Activated CD4-positive, CD25-positive, alpha-beta regulatory T cell treated with anti-CD3 and anti-CD28 coated beads, Interleukin-2, amount 50 U/mL, for 16 hours (primary cell): ENCODE results near the gene SSTR5.

Source experiments
- DNase-seq: peaks from one replicate; pipeline ENCODE4 v3.0.0-alpha.2; 2020; ENCODE audit warnings: low read depth, low spot score

The SSTR5 gene

DNA sequence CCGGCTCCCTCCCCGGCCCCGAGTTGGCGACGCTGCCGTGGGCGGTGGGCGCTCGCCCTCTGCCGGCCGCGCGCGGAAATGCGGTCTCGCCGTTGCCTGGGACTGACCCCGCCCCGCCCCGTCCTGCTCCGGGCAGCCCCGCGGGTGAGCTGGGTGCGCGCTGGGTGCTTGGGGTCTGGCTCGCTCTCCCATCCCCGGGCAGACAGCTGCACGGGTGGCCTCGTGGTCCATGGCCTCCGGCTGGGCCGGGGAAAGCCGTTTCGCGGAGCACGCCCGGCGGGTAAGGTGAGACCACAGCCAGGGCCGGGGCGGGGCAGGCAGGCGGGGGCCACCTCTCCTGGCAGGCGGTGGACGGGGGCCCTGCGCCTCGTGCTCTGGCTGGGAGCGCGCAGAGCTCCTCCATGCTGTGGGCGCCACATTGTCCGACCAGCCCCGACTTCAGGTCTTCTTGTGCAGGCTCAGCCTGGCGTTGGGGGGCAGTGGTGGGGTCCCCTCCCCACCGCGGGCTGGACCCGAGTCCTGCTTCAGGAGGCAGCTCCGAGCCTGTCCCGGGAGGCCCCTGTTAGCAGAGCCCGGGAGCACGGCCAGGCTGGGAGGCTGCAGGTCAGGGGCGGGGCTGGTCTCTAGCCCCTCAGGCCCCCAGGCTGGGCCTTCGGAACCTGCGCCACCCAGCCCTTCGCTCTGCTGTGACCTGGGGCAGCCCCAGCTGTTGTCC lies 30.5 kb downstream of the SSTR5 start:
- DNase-seq, result peak; percentile 39

GRCh38 chr16:1103636-1103980 lies 31.1 kb downstream of the SSTR5 start:
- no peak for DNase-seq

DNA sequence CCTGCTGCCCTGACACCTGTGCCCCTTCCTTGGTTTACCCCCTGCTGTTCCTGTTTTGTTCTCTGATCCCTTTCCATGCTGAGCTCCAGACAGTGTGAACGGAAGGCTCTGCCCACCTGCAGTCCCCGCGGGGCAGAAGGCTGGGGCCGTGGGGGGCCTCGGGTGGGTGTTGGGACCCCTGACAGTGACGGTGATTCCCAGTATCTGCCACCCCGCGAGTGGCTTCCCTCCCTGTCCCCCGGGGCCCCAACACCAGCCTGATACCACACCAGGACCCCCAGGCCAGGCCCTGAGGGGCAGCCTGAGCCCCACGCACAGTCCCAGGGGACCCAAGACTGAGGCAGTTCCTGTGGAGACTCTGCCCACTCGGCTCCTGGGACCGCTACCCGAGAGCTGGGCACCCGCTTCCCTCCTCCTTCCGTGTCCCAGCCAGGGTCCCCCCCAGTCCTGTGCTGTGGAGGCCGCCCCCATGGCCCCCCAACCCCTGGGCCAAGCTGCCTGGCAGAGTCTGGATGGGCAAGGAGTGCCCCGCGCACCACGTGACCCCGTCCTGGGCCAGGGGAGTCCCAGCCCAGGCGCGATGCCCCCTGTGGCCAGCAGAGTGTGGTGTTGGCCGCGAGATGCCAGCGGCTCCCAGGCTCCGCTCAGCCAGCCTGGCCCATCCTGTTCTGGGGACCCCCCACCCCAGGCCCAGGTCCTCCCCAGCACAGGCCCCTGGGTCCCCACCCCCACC lies 33.5 kb downstream of the SSTR5 start:
- no peak for DNase-seq

DNA sequence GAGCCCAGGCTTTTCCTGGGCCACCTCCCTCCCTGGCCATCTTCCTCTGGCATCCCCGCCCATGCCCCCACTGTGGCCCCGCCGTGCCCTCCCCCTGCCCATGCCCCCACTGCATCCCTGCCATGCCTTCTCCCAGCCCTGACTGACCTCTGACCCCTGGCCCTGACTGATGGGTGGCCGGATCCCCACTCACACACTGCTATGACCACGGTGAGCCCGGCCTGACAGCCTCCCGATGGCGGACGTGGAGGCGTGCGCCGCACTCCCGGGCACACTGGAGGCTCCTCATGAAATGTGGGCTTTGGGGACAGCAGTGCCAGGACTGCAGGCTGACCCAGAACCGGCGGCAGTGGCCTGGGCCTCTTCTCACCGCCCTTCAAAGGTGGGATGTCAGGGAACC lies 34.1 kb downstream of the SSTR5 start:
- no peak for DNase-seq

- no peak for DNase-seq
Observed at GRCh38 chr16:1107141-1107540, 34.6 kb downstream of the SSTR5 start.

DNA sequence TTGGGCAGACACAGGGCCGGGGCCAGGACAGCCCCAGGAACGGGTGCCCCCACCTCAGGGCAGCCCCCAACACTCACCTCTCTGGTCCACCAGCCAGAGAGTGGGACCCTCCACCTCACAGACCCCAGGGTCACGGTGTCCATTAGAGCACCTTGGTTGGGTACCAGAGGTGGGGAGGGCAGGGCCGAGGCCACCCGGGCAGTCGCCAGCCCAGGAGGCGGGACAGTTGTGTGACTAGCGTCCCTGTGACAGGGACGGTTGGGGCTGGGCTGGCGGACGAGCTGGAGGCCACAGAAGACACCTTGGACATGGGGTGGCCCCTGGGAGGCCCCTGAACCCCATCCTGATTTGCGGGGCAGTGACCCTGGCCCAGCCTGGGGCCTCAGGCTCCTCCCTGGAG lies 35.2 kb downstream of the SSTR5 start:
- DNase-seq, result no peak

DNA sequence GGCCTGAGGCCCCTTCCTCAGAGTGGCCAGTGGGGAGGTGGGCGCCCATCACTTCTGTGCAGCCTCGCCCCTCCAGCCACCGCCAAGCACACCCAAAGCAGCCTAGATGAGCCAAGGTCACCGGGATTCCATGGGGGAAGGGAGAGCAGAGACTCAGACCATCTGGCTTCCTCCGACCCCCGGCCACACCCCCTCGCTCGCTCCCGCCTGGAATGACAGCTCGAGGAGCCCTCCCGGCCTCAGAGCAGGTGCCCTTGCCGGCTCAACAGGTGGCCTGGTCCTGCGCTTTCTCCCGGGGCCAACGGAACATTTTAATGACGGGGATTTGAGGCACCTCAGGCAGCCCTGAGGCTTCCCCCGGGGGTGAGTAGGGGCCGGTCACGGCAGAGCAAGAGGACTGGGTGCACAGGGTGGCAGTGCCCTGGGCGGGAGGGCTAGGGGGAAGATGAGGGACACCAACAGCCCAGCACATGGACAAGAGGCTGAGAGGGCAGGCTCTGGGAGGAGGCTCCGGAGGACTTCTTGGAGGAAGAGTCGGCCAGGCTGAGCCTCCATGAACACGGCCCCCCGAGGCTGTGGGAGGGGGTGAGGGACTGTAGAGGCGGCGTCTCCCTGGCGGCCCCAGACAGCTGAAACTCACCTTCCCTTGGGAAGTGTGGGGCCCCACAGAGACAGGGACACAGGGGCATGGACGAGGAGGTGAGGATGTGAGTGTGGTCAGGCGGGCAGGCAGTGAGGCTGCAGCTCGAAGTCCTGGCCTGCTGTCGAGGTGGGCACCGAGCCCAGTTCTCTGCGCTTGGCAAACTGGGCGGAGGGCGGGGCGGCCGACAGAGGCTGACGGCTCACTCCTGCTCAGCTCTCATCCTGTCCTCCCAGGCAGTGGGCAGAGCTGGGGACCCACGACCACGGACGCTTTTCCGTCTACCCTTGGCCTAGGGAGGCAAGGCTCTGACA lies 36.0 kb downstream of the SSTR5 start:
- no peak for DNase-seq

DNA sequence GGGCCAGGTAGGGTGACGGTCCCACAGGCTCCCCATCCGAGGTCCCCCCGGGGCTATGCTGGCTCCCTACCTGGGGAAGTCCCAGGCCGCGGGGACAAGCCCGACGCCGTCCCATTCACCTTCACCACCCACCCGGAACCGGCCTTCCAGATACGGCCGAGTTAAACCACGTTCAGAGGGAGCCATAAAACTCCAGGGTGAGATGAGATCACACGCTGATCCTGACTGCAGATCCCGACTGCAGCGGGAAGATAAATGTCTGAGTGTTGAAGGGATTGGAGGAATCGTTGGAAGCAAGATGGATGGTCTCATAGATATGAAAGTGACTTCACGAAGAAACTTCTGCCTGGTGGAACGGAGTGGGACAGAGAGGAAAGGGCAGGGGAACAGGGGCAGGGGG lies 37.1 kb downstream of the SSTR5 start:
- DNase-seq, result no peak

DNA sequence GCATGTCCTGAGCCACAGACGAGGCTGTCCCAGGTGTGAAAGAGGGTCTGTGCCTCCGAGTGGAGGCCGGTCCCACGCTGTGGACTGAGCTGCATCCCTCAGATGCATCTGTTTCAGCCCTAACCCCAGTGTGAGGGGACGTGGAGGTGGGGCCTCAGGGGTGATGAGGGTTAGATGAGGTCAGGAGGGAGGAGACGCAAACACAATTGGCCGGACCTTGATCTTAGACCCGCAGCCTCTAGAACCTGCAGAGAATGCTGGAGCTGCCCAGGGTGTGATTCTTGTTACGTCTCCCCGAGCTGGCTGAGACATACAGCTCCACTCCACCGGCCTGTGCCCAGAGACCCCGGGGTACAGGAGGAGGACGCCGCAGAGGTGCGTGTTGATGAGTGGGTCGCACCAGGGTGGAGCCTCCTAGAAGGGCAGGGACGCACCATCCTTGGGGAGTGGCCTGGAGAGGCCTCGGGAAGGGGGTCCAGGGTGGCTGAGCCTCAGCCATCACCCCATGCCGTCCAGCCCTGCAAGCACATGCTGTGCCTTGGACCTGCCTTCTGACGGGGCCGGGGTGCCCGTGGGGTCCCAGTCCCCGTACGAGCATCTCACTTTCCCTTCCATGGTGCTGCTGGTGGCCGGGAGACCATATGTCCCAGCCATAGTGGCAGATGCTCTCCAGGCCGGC lies 40.1 kb downstream of the SSTR5 start:
- no peak for DNase-seq

DNA sequence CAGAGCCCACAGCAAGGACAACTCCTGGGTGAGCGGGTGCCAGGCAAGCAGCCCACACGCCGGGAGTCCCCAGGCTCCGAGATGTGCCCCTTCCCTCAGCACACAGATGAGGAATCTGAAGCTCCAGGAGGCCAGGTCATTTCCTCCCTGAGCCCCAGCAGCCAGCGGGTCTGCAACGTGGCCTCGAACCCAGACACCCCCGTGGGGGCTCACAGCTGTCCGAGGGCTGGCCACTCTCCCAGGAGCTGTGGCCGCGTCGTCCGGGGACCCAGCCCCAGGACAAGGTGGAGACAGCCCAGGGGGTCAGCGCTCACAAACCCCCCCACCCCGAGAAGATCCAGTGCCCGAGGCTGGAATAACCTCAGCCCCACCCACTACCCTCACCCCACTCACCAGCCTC lies 40.9 kb downstream of the SSTR5 start:
- DNase-seq, result no peak

DNA sequence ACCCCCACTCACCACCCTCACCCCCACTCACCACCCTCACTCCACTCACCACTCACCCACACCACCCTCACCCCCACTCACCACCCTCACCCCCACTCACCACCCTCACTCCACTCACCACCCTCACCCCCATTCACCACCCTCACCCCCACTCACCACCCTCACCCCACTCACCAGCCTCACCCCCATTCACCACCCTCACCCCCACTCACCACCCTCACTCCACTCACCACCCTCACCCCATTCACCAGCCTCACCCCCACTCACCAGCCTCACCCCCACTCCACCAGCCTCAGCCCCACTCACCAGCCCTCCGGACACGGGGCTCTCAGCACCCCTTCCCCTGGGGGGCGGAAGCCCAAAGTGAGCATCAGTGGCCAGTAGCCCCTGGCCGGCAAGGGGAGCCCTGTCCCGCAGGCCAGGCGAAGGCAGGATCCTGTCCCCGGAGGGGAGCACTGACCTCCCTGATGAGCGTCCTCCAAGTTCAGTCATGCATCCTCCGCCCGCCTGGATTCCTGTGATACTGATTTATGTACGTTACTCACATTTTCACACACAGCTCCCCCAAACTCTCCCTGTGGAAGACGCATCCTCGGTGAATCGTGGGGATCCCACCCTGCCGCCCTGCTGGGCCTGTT lies 41.5 kb downstream of the SSTR5 start:
- no peak for DNase-seq

- no peak for DNase-seq
Observed at GRCh38 chr16:1116693-1117077, 44.1 kb downstream of the SSTR5 start.

DNA sequence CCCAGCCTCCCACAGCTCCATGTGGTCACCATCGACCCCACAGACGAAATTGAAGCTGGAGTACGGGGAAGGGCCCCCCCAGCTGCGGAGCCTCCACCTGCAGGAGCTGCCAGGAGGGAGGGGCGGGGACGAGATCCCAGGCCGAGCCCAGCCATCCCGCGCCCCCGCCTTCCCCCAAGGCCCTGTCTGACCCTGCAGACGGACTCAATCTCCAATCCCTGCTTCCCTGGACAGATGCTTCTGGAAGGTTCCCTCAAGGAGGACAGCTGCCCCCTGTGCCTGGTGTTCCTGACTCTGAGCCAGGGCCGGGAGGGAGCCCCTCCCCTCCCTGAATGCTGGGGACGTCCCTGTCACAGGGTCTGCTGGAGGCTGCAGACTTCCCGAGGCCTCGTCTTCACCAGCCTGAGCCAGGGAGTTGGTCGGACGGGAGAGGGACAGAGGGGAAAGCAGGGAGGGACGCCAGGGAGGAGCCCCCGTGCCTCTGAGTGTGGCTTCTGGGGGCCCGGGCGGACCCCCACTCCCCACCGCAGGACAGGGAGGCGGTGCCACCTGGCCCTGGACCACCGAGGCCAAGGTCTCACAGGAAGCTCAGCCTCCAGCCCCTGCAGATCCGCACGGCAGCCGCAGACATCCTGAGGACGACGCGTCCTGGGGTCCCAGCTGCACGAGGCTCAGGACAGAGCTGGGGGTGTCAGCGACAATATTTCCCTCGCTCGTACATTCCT lies 44.8 kb downstream of the SSTR5 start:
- no peak for DNase-seq

DNA sequence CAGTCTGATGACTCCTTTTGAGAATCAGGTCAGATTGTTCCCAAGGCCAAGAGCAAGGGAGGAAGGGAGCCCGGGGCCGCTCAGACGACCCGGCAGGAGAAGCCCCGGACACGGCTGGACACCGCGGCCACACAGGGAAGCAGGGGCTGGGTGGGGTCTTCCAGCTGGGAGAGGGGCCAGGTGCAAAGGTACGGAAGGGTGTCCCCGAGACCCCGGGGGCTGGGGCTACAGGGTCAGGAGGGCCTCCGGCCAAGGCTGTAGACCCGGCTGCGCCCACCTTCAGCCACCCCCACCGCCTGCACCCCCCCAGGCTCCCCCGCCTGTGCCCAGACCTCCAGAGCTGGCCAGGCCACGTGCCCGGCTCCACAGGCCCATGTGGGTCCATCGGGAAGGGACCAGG lies 45.4 kb downstream of the SSTR5 start:
- DNase-seq, result no peak

DNA sequence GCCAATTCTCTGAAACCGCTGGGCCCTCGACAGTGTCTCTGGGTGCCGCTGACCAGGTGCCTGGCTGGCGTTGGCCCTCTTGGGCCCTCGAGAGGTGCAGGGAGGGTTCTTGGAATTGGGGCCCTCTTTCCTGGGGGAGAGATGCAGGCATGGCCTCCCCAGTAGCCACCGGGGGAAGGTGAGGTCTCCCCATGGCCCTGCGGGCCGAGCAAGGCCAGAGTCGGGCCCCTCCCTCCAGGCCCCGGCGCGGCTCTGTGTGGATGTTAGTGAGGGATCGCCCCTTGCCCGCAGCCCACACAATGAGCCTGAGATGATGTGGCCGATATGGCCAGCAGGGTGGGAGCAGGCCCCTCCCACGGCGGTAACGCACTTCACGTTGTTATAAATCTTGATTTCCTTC lies 46.6 kb downstream of the SSTR5 start:
- no peak for DNase-seq

- DNase-seq, result no peak
Observed at GRCh38 chr16:1119766-1120576, 47.4 kb downstream of the SSTR5 start.

GRCh38 chr16:1120577-1120941 lies 48.0 kb downstream of the SSTR5 start:
- DNase-seq, result no peak

- no peak for DNase-seq
Observed at GRCh38 chr16:1121009-1121408, 48.5 kb downstream of the SSTR5 start.

- DNase-seq, result no peak
Observed at GRCh38 chr16:1121601-1122397, 49.3 kb downstream of the SSTR5 start.
